ENCODE results near the gene ECE1.

GRCh38 chr1:21294266-21294989 is 4.2 kb upstream of the ECE1 start:
- TF ChIP-seq CTCF (IDR thresholded peaks at IDR 0.05; ENCODE audit: borderline replicate concordance, extremely low read depth, low read length, poor library complexity, severe bottlenecking) (no peak), EZH2 (IDR thresholded peaks at IDR 0.05; ENCODE audit: borderline replicate concordance, low read depth, low read length, severe bottlenecking) (no peak)

Data from DND-41 (cell line).